HepG2 (cell line): Measurements from ENCODE around the gene LRATD1. TPM values are rescaled to one million over a fixed set of nuclear protein-coding genes. Genes with fewer than 3 reads are reported as not detected.

ENCODE experiments used
- ATAC-seq: fragments of 200-7000 bp; cut with Tn5 transposase; 3 replicates; pipeline ENCODE4 v1.9.1; 2020; ENCODE audit warnings: mild to moderate bottlenecking, moderate library complexity
- BruUV-seq: library from RNA; stranded (reverse); fragments of 400-500 nt; replicated peaks from 2 replicates; lab custom pipeline; 2021; lab: Mats Ljungman, UMichigan
- CTCF ChIA-PET: fragments of 300-600 bp; formaldehyde crosslinking; extraction: SDS; loops from one replicate; lab custom pipeline; 2021; ENCODE audit warnings: low total read pairs, inconsistent platforms, low intra/inter-chr PET ratio; lab: Yijun Ruan, JAX
- POLR2A ChIA-PET: fragments of 350-600 bp; sonication (Branson Sonifier 250); formaldehyde crosslinking; loops from one replicate; lab custom pipeline; 2020; ENCODE audit warnings: antibody characterized with exemption, inconsistent platforms; lab: Yijun Ruan, JAX
- DNase-seq: peaks from one replicate; pipeline ENCODE4 v3.0.0-alpha.2; 2015; ENCODE audit warnings: low spot score
- FAIRE-seq: peaks from 3 replicates; lab custom pipeline; 2011; peaks lifted over from hg19 to GRCh38; lab: Jason Lieb, UNC
- H2AFZ ChIP-seq: one replicate; pipeline ENCODE4 v1.6.1; 2011; ENCODE audit warnings: low read length, inconsistent platforms
- H3K27ac ChIP-seq: fragments of 300-600 bp; 3 replicates; pipeline ENCODE4 v1.8.0; 2011; ENCODE audit warnings: mixed run types, mild to moderate bottlenecking, mixed read lengths, low read length, inconsistent platforms; ENCODE audit not compliant: insufficient read depth; ENCODE audit errors: extremely low read length
- H3K27me3 ChIP-seq, 2 experiments: fragments of 200-600 bp in 1 of 2; 2 replicates in 1 of 2; 3 replicates in 1 of 2; pipeline versions ENCODE4 v1.6.0 to v1.8.0; 2011; ENCODE audit warnings: low read length in 2 of 2, mild to moderate bottlenecking in 2 of 2, moderate library complexity in 2 of 2, inconsistent platforms in 1 of 2; ENCODE audit not compliant: insufficient read depth in 2 of 2, control insufficient read depth in 1 of 2
- H3K36me3 ChIP-seq, 2 experiments: fragments of 200-600 bp in 1 of 2; replicated peaks in 1 of 2; 2 replicates in 1 of 2; 3 replicates in 1 of 2; pipeline versions ENCODE4 v1.5.1 to v1.8.0; 2011; ENCODE audit warnings: low read length in 2 of 2, inconsistent platforms in 1 of 2; ENCODE audit not compliant: insufficient read depth in 2 of 2, control insufficient read depth in 1 of 2
- H3K4me1 ChIP-seq: 2 replicates; pipeline ENCODE4 v1.5.1; 2012; ENCODE audit warnings: low read length, inconsistent platforms; ENCODE audit not compliant: insufficient read depth
- H3K4me2 ChIP-seq: 2 replicates; pipeline ENCODE4 v1.6.0; 2011; ENCODE audit warnings: low read depth, low read length, inconsistent platforms
- H3K4me3 ChIP-seq, 3 experiments: fragments of 200-600 bp in 1 of 3; sonication (generic), shearing (Covaris generic) in 1 of 3; replicated peaks in 1 of 3; 2 replicates each; pipeline ENCODE4 v1.5.1; 2011 to 2016; ENCODE audit warnings: low read length in 3 of 3, inconsistent platforms in 2 of 3, low read depth in 2 of 3, mild to moderate bottlenecking in 2 of 3, control low read depth in 1 of 3, mixed read lengths in 1 of 3; ENCODE audit not compliant: insufficient read depth in 1 of 3
- H3K79me2 ChIP-seq: one replicate; pipeline ENCODE4 v1.6.1; 2011; ENCODE audit warnings: low read length, inconsistent platforms; ENCODE audit not compliant: insufficient read depth
- H3K9ac ChIP-seq: 2 replicates; pipeline ENCODE4 v1.6.0; 2011; ENCODE audit warnings: mild to moderate bottlenecking, low read depth, low read length, inconsistent platforms; ENCODE audit not compliant: insufficient read depth
- H3K9me3 ChIP-seq: 2 replicates; pipeline ENCODE4 v1.5.1; 2012; ENCODE audit warnings: mild to moderate bottlenecking, low read length
- H4K20me1 ChIP-seq: 2 replicates; pipeline ENCODE4 v1.6.0; 2011; ENCODE audit warnings: inconsistent platforms, mild to moderate bottlenecking, low read length, moderate library complexity; ENCODE audit not compliant: insufficient read depth
- ARNT2 ChIP-seq: sonication (generic); formaldehyde crosslinking; IDR thresholded peaks from 2 replicates; pipeline ENCODE4 v1.8.0; 2022; ENCODE audit warnings: mild to moderate bottlenecking, low read depth, missing genetic modification reagents, moderate library complexity
- HNRNPH1 ChIP-seq: fragments of 200-400 bp; formaldehyde crosslinking; optimal IDR thresholded peaks from 2 replicates; pipeline ENCODE3; 2017; ENCODE audit warnings: mild to moderate bottlenecking, low read depth, low read length
- HNRNPLL ChIP-seq: fragments of 200-400 bp; formaldehyde crosslinking; IDR thresholded peaks from 2 replicates; pipeline ENCODE4 v1.6.1; 2017; ENCODE audit warnings: mild to moderate bottlenecking, low read depth, low read length; ENCODE audit not compliant: poor library complexity, severe bottlenecking
- KLF15 ChIP-seq: sonication (generic); formaldehyde crosslinking; IDR thresholded peaks from 2 replicates; pipeline ENCODE4 v1.8.1; 2023; ENCODE audit warnings: borderline replicate concordance, mild to moderate bottlenecking, inconsistent platforms, missing genetic modification reagents, mixed read lengths
- RORA ChIP-seq: sonication (generic); formaldehyde crosslinking; IDR thresholded peaks from 2 replicates; pipeline ENCODE4 v1.5.0; 2020; ENCODE audit warnings: mild to moderate bottlenecking, missing genetic modification reagents, moderate library complexity
- ZKSCAN8 ChIP-seq: IDR thresholded peaks from 2 replicates; pipeline ENCODE4 v1.6.1; 2016; ENCODE audit warnings: borderline replicate concordance, missing genetic modification reagents, missing compliant biosample characterization
- ZNF318 ChIP-seq: sonication (generic); formaldehyde crosslinking; IDR thresholded peaks from 2 replicates; pipeline ENCODE4 v1.4.0; 2020; ENCODE audit warnings: mild to moderate bottlenecking, missing genetic modification reagents
- ZNF382 ChIP-seq: sonication (generic); formaldehyde crosslinking; IDR thresholded peaks from 2 replicates; pipeline ENCODE4 v1.5.0; 2020; ENCODE audit warnings: missing genetic modification reagents, mild to moderate bottlenecking, borderline replicate concordance
- WGBS: methylation state at CpG from one replicate; pipeline ENCODE4 v1.1.6; 2017; ENCODE audit warnings: low lambda C conversion rate; 5-methylcytosine and 5-hydroxymethylcytosine counted together
- in situ Hi-C: cut with HindIII; loops from 2 replicates; pipeline ENCODE4 v1.10.0; 2017; ENCODE audit warnings: low pct_unique_long_range_greater_than_20kb; ENCODE audit not compliant: extremely low pct_ligation_motif_present
- intact Hi-C: fragments of 100-400 bp; cut with micrococcal nuclease; formaldehyde crosslinking; loops from one replicate; pipeline ENCODE4 v1.10.0; 2022; ENCODE audit not compliant: unreplicated experiment
- polyA plus RNA-seq, 8 experiments: library from polyadenylated mRNA; depleted of rRNA in 3 of 8; stranded (reverse) in 7 of 8; unstranded in 1 of 8; fragments of >200 nt; fragmentation: Illumina TruSeq in 4 of 8; extraction: Trizol in 4 of 8; gene quantifications; 2 replicates each; pipeline versions ENCODE4 v1.2.1 to v1.2.3, GENCODE V29; 2011 to 2016; ENCODE audit warnings: low read depth in 4 of 8, missing spikeins in 1 of 8, mixed read lengths in 1 of 8; ENCODE audit not compliant: insufficient read depth in 1 of 8
- total RNA-seq, 5 experiments: library from RNA; depleted of rRNA; stranded (reverse); fragments of >200 nt; fragmentation: Illumina TruSeq; extraction: Trizol; gene quantifications; 2 replicates each; pipeline ENCODE4 v1.2.3, GENCODE V29; 2016; ENCODE audit warnings: low read depth in 1 of 5

Gene LRATD1
- total and polyA plus RNA-seq, 2 of the 13 experiments (the other 11 are each of a cell fraction or from before 2014, with no cell fraction given) = 0.07 TPM; not detected in 1

GRCh38 chr2:14587119-14587518, 45.4 kb upstream of the LRATD1 start (continued):
- no peak for TF ChIP-seq ZNF318 (CRISPR knock-in tag)
- no peak for TF ChIP-seq ZKSCAN8 (CRISPR knock-in tag)

- Histone ChIP-seq H3K9me3 (no peaks in the 10 kb centered on the region), H4K20me1 (no peaks in the 10 kb centered on the region), H2AFZ (no peak overlapping the region), H3K36me3 (no peaks in the 10 kb centered on the region), H3K9ac (no peak overlapping the region), H3K4me1 (no peaks in the 10 kb centered on the region), H3K79me2 (no peaks in the 10 kb centered on the region), H3K4me2 (no peak overlapping the region), H3K27ac (no peak overlapping the region), H3K27me3 (no peaks in the 10 kb centered on the region), H3K4me3 (no peak overlapping the region)
- DNase-seq = no peak
- no peak for TF ChIP-seq ZNF382
- no peak for TF ChIP-seq HNRNPH1
- TF ChIP-seq KLF15 = no peak
- no peak for TF ChIP-seq ARNT2 (CRISPR knock-in tag)
- no peak for TF ChIP-seq HNRNPLL
- no peak for TF ChIP-seq RORA (CRISPR knock-in tag)
- ChIA-PET CTCF (no interaction called here), POLR2A (no interaction called here)
- no TSS peak for BruUV-seq
- ATAC-seq = no peak
- 0% methylated on average over 3 of the region's 3 CpGs for WGBS
- intact Hi-C loops (no loop called here), in situ Hi-C loops (no loop called here)
- no peak for FAIRE-seq
Measured at GRCh38 chr2:14601156-14601770, 31.3 kb upstream of the LRATD1 start.
